Stimulated activated CD8-positive, alpha-beta memory T cell treated with anti-CD3 and anti-CD28 coated beads, Interleukin-7, amount 100 ng/mL, for 1 hour (primary cell): ENCODE results near the gene USH1G.

Source experiments
- DNase-seq, 2 donors: peaks; one replicate each; pipeline ENCODE4 v3.0.0-alpha.2; 2020; ENCODE audit warnings: low read depth in 2 of 2

USH1G gene

DNA sequence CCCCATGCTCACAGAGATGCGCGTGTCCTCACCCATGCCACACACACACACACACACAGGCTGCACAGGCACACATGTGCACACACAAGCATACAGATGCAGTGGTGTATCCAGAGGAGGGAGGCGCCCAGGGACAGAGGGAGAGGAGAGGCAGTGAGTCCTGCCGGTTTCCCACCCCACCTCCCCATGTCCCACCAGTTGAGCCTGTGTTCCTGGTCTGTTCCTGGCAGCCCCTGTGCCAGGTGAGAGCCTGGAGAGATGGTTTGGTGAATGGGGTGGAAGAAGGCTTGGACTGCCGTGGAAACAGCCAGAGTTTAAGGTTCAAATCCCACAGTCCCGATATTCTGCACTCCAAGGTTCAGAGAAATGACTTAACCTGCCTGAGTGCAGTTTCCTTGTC is 19.4 kb downstream of the USH1G start:
- DNase-seq, result no peak

DNA sequence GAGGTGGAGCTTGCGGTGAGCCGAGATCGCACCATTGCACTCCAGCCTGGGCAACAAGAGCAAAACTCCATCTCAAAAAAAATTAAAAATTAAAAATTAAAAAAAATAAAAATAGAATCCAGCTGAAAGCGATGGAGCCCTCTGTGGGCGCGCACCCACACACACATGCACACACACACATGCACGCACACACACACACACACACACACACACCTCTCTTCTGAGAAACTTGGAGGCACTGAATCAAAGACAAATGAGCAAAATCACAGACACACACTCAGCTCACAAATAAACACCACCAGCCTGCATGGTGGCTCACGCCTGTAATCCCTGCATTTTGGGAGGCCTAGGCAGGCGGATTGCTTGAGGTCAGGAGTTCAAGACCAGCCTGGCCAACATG is 20.0 kb downstream of the USH1G start:
- DNase-seq, result no peak

DNA sequence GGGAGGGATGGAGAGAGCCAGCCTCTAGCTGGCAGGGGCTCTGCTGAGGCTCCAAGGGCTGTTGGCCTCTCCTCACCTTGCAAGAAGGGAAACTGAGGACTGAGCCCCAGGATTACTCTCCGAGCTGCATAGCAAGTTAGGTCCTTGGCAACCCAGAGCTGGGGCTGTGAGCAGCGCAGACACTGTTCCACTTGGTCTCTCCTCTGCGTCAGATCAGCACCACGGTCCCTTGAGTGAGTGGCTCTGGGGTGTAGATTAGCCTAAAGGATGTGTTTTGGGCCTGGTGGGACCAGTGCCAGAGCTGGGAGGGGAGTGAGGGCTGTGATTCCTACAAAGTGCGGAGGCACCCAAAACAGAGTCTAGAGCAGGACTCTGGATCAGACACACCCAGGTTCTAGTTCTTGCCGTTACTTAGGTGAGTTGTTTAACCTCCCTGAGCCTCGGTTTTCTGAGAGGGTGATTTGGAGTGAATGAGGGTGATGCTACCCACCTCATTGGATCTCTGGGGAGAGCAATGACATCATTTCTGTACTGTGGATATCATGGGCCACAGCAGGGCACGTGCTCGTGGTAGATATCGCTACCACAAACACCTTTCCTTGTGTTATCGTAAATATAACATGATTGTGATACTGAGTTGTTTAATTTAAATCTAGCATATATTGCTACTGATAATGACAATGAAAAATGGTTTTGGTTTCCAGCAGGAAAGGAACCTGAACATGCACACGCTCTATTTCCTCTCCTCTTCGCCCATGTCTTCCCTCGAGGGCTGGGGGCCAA is 21.5 kb downstream of the USH1G start:
- DNase-seq, result no peak

DNA sequence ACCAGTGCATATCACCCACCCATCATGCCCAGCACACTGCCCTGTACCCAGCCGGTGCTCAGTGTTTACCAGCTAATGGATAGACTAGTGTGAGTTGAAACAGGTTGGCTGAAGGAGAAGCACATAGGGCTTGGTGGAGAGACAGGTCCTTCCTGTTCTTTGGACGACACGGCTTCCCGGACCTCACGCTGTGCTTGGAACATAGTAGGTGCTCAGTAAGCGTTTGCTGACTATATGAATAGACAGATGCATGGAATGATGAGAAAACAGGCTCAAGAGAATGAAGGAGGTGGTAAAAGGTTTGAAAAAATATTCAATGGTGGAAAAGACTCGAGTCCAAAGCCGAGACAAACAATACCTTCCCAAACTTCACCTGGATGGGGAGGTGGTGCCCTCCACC is 22.8 kb downstream of the USH1G start:
- DNase-seq, result no peak

DNA sequence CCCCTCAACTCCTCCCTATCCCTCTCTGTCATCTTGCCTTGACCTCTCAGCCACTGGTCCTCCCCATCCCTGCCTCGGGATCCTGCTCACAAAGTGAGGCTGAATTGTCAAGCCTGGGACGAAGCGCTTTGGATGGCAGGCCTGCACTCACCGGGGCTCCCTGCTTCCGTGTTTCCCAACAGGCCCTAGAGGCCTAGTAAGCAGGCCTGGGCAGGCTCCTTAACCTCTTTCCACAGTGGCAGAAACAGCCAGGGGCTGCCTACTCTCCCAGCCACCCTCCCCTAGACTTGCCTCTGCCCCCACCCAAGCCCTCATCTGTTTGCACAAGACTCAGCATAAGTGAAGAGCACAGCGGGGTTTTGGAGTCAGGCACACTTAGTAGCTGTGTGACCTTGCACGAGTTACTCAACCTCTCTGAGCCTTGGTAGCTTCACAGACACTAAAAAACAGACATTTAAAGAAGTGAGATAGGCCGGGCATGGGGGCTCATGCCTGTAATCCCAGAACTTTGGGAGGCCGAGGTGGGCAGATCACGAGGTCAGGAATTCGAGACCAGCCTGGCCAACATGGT is 24.6 kb downstream of the USH1G start:
- DNase-seq, result no peak

DNA sequence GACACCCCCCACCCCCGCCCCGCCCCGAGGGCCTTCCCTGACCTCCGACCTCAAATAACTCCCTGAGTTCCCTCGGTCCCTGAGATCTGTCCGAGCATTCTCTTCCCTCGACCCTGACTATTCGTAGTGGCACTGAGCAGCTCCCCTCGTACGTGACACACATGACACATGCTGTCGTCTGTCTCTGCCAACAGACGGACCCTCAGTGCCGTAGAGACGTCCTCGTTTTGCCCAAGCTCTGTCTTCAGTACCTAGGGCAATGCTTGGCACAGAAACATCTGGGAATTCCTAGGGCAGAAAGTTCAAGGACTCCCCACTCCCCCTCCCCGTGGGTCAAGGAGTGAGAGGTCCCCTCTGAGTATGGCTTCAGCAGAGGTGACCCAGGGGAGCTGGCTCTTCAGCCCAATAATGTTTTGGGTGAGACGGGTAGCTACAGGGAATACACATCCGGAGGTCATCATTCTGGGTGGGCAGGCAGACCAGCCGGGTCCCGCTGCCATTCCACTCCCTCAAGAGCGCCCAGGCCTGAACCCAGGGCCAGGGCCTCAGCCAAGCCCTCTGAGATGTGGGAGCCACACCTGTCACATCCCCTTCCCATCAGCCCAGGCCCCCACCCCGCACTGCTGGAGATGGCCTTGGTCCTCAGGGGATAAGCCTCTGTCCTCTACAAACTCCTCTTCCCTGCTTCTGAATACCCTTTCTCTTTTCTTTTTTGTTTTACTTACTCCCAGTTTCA is 29.0 kb downstream of the USH1G start:
- no peak for DNase-seq

DNA sequence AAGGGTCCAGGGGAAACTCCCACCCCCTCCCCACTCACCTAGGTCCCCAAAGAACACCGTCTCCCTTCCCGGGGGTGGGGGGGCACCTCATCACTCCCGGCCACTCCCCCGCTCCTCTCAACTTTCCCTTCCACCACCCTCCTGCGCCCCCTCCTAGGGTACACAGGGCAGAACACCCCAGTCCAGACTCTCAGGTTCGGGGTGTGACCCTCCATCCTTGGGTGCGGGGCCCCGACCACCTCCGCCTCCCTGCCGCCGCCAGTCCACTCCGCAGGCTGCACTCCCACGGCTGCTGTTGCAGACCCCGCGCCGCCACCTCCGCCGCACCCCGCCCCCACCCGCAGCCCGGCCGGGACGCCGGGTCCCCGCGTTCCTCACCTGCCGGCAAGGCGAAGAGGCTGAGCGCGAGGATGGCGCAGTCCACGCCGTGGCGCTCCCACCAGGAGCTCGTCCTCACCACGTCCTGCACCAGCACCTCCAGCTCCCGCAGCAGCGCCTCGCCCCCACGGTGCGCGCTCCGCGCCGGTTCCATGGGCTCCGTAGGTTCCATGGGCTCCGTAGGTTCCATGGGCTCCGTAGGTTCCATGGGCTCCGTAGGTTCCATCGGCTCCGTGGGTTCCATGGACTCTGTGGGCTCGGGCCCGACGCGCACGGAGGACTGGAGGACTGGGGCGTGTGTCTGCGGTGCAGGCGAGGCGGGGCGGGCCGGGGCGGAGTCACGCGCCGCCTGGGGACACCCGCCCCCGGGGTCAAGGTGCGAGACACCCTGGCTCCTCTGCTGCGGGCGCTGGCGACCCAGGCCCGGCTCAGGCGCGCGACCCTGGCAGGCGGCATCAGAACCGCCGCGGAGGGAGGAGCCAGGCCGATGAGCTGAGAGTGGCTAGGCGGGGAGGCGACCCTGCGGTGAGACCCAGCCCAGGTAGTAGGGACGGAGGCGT is 29.8 kb downstream of the USH1G start, which contains the start of gene FADS6:
FADS6 (minus strand) TSS at position 660 of the 938 bp plus-strand sequence; CDS start at position 622, 38 bp downstream.
- DNase-seq, result no peak

DNA sequence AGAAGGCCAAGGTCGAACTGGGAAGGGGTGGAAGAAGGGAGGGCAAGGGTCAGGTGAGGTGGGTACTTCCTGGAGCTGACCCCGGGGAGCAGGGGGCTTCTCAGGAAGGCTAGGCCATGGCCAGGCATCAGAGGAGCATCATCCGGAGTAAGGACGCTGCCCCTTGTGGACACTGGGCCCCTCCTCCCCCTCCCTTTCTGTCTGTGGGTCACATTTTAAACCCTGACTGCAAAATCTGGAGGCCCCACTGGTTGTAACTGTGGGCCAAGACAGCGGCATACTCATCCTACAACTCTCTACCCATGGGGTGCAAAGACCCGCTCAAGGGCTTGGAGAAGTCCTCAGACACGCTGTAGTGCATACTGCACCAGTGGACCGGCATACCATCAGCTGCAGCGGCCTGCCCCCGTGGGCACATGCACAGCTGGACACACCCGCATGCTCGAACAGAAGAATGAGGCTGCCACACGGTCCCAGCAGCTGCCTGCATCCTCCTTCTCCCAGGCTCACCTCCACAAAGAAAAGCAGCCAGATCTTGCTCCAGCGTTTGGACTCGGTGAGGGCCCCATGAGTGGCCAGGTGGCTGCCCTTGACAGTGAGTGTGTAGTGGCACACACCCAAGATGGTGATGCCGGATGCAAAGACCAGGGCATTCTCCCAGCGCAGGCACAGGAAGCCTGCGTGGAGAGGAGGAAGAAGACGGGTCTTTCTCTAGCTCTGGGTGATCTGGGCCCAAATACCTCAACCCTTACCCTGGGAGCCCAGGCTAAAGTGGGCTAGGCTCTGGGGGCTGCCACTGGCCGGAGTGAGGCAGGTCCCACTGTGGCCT is 30.8 kb downstream of the USH1G start:
- DNase-seq, result no peak

DNA sequence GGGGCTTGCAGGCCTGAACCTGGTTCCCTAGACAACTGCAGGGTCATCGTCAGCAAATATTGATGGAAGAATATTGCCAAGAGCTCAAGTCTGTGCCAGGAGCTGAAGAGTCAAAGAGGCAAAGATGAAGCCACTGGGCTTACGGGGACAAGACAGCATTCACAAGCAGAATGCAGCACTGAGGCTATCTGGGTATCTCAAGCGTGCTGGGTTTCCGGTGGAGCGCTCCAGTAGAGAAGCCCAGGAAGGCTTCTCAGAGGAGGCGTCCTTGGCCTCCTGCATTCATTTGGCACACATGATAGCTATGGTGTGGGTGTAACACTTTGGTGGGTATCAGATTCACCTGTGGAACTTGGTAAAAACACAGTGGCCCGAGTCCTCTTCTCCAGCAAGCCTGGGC is 32.5 kb downstream of the USH1G start:
- no peak for DNase-seq

DNA sequence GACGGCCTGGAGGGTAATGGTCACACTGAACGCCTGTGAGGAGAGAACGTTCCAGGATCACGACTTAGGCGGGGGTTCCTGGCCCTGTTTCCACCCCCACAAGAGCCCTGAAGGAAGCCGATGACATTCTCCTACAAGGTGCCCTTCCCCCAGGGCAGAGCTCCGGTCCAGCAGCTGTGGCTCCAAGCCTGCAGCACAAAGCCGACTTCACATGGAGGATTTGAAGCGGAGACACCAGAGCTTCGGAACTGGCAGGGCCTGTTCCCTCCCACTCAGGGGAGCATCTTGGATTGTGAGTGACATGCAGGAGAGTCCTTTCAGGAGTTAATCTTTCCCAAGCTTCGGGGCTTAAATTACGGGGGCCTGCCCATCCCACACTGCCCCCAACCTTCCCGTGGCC is 34.6 kb downstream of the USH1G start:
- no peak for DNase-seq

DNA sequence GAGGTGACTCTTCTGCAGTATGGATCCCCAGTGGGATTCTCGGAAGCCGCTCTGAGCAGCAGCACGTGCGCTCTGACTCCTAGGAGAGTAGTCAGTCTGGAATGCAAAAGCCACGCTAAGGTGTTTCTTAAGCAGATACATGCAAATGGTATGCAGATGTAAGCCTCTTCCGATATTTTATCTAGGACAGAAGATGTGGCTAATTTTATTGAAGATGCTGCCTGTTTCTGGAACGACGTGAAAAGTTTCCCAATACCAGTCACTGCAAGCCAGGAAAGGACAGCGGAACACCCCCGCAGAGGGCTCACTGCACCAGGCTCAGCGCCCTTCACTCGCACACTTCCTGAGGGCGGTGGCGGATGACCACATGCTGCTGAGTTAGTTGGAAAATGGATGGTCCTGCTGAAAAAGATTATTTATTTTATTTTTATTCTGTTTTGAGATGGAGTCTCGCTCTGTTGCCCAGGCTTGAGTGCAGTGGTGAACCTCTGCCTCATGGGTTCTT is 39.8 kb downstream of the USH1G start:
- DNase-seq, result no peak

DNA sequence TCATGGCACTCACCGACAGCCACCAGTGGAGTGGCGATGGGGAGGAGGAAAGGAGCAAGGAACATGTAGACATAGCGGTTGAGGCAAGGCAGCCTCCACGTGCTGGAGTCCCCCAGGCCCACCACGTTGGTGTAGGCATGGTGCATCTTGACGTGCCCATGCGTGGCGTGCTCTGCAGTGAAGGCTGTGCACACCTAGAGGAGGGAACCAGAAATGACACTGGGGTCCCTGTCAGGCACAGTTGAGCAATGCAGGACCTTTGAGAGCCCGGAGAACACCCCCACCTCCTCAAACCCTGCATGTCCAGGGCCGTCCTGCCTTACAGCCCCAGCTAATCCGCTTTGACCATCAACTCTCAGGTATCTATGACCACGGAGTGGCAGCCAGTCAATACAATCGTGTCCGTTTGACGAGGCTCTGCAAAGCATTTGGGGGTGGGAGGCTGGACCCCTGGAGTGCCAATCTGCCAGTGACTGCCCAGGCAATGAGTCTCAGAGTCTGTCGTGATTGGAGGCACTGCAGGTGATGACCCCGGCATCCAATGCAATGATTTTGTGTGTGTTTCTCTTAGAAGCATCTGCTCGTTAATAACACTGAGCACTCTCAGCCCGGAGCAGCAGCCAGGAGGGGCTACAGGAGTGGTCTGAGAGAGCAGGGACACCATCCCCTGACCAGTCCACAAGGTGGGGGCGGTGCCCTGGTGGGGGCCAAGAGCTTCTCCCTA is 40.4 kb downstream of the USH1G start:
- no peak for DNase-seq

DNA sequence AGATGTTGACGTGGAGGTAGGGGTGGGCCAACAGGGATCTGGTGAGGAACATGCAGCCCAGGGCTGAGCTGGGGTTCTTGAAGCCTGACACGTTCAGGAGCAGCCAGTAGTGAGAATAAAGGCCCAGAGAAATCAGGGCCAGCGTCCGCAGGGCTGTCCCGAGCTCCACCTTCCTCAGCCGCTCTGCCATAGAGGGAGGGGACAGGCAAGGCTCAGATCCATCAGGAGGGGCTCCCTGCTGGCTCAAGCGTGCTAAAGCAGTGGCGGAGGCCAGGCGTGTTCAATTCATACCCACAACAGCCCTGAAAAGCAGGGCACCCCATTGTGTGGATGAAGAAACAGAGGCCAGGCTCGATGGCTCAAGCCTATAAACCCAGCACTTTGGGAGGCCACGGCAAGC is 42.0 kb downstream of the USH1G start:
- no peak for DNase-seq

DNA sequence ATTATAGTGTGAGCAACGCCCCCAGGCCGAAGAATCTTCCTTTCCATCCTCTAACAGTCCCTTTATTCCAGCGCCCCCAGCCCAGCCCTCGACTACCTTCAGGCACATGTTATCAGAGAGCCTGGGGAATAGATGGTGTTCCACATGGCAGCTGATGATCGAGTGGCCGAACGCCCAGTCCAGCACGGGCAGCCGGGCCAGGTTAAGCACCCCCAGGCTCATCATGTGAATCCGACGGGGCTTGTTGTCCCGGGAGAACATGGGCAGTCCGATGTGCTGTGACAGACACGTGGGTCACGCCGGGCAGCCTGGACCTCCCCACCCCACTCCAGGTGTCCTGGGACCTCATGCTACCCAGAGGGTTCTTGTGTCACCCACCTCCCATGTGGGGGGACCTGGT is 43.7 kb downstream of the USH1G start:
- no peak for DNase-seq

DNA sequence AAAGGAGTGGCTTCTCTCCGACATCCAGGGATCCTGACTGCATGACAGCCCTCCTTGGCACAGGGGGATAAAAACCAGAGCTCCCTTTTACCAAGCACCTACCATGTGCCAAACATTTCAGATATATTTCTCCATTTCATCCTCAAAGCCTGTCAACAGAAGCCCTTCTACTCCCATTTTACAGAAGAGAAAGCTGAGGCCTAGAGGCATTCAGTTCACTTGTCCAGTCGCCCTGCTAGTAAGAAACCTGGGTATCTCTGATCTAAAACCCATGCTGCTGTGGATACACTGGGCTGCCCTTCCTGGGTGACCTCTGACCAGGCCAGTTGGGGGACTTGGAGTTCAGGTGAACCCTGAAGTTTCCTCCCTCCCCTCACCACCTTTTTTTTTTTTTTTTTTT is 44.4 kb downstream of the USH1G start:
- no peak for DNase-seq

DNA sequence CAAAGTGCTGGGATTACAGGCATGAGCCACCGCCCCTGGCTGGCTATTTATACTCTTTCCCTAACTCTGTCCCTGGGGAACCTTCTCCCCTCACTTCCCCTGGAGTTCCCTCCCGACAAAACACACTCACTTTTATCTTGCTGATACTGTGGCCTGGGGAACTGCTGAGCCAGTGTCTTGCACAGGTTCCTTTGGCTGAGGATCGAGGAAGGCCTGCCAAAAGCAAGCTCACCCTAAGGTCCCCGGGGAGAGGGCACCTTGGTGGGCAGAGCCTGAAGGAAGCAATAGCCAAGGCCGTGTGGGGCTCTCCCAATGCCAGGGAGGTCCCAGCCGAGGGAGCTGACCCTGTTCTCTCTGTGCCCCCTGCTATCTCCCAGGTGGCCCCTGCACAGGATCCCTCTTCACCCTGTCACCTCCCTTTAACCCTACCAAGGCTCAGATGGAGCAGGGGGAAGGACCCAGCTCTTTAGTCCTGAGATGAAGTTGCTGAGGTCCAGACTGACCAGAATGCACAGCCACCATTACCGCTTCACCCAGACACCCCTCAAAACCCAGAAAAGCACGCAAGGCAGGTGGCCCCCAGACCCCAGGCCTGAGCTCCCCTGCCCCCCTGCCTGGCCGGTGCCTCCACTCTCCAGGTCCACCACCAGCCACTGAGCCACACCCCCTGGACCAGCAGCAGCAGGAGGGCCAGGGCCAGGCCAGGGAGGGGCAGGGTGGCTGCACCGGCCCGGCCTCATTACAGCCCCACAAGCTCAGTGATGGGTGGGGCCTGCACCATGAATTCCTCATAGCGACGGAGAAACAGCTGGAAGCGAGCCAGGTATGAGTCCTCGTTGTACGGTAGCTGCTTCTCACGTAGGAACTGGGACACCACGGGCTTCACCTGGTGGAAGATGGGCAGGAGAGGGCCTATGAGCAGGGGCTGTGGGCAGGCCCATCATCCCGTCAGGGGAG is 45.2 kb downstream of the USH1G start:
- DNase-seq, result no peak

DNA sequence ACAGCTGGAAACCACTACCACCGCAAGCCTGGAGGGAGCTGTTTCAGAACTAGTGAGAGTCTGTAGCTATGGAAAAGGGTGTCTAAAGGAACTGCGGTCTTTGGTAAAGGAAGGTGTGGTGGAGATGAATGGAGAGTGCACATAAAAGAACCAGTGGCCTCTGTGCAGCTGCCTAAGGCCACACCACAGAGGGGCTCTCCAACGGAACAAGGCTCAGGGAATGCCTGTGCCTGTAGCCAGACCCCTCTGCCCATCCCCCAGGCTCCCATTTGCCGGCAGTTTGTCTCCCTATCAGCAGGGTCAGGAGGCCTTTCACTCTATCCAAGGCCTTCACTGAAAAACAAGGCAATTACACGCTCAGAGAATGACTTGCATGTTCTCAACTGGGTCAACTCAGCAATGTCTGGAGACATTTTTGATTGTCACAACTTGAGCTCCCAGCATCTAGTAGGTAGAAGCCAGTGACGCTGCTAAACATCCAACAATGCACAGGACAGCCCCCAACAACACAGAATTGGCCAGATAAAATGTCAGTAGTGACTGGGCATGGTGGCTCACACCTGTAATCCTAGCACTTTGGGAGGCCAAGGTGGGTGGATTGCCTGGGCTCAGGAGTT is 47.0 kb downstream of the USH1G start:
- DNase-seq, result no peak
